Keratinocyte (primary cell): ENCODE data around the gene PCDH15. TPM values are rescaled to one million over a fixed set of nuclear protein-coding genes. Genes with fewer than 3 reads are reported as not detected.
A peak's percentile ranks its signal among the peaks of the same experiment; 100 is the strongest.

Experiments
- DNase-seq: peaks from one replicate; pipeline ENCODE4 v3.0.0-alpha.2; 2011; ENCODE audit warnings: low read depth, missing footprints, low spot score
- FAIRE-seq: peaks from 2 replicates; lab custom pipeline; 2011; peaks lifted over from hg19 to GRCh38; lab: Jason Lieb, UNC
- H2AFZ ChIP-seq: 2 replicates; pipeline ENCODE4 v1.6.0; 2012; ENCODE audit warnings: low read length, control low read depth, inconsistent platforms; ENCODE audit not compliant: control insufficient read depth
- H3K27ac ChIP-seq: 2 replicates; pipeline ENCODE4 v1.5.1; 2011; ENCODE audit warnings: low read length; ENCODE audit not compliant: control insufficient read depth, insufficient read depth
- H3K27me3 ChIP-seq: 3 replicates; pipeline ENCODE4 v1.6.0; 2011; ENCODE audit warnings: low read length; ENCODE audit not compliant: control insufficient read depth, insufficient read depth; ENCODE audit errors: extremely low read depth
- H3K36me3 ChIP-seq, 2 experiments: 2 replicates in 1 of 2; 3 replicates in 1 of 2; pipeline ENCODE4 v1.5.1; 2011; ENCODE audit warnings: low read length in 2 of 2, mild to moderate bottlenecking in 1 of 2; ENCODE audit not compliant: control insufficient read depth in 2 of 2, insufficient read depth in 2 of 2; ENCODE audit errors: extremely low read depth in 1 of 2
- H3K4me1 ChIP-seq: 3 replicates; pipeline ENCODE4 v1.5.1; 2011; ENCODE audit warnings: low read length; ENCODE audit not compliant: control insufficient read depth, insufficient read depth; ENCODE audit errors: extremely low read depth
- H3K4me2 ChIP-seq: 3 replicates; pipeline ENCODE4 v1.6.0; 2011; ENCODE audit warnings: low read depth, low read length; ENCODE audit not compliant: control insufficient read depth, insufficient read depth; ENCODE audit errors: extremely low read depth
- H3K4me3 ChIP-seq, 3 experiments: fragments of 200-600 bp in 1 of 3; sonication (generic) in 1 of 3; 2 replicates in 2 of 3; 3 replicates in 1 of 3; pipeline ENCODE4 v1.5.1; 2011 to 2016; ENCODE audit warnings: low read length in 3 of 3, mild to moderate bottlenecking in 3 of 3, control low read depth in 2 of 3, inconsistent platforms in 1 of 3, low read depth in 1 of 3, mixed read lengths in 1 of 3, mixed run types in 1 of 3, moderate library complexity in 1 of 3; ENCODE audit not compliant: control insufficient read depth in 2 of 3, insufficient read depth in 2 of 3; ENCODE audit errors: extremely low read depth in 1 of 3
- H3K79me2 ChIP-seq: 2 replicates; pipeline ENCODE4 v1.6.0; 2012; ENCODE audit warnings: low read length; ENCODE audit not compliant: control insufficient read depth, insufficient read depth
- H3K9ac ChIP-seq: 3 replicates; pipeline ENCODE4 v1.6.0; 2011; ENCODE audit warnings: low read length; ENCODE audit not compliant: control insufficient read depth, insufficient read depth; ENCODE audit errors: extremely low read depth
- H3K9me1 ChIP-seq: 3 replicates; pipeline ENCODE4 v1.6.0; 2011; ENCODE audit warnings: low read length; ENCODE audit not compliant: control insufficient read depth, insufficient read depth; ENCODE audit errors: extremely low read depth
- H3K9me3 ChIP-seq: 2 replicates; pipeline ENCODE4 v1.5.1; 2012; ENCODE audit warnings: low read depth, low read length; ENCODE audit not compliant: control insufficient read depth
- H4K20me1 ChIP-seq: 3 replicates; pipeline ENCODE4 v1.6.0; 2011; ENCODE audit warnings: low read length; ENCODE audit not compliant: control insufficient read depth, insufficient read depth; ENCODE audit errors: extremely low read depth
- EZH2 ChIP-seq: IDR thresholded peaks from one replicate; pipeline ENCODE4 v1.6.1; 2012; ENCODE audit warnings: inconsistent platforms, mild to moderate bottlenecking, low read length, moderate library complexity
- dilution Hi-C: fragments of 300-500 bp; cut with MboI; formaldehyde crosslinking; loops from one replicate; pipeline ENCODE4 v1.7.0; 2020; ENCODE audit warnings: low sequenced_read_pairs; ENCODE audit not compliant: extremely low pct_ligation_motif_present
- polyA minus RNA-seq, 3 experiments: library from RNA; depleted of rRNA, polyadenylated mRNA; stranded (reverse); fragments of >200 nt; gene quantifications; 1 replicate in 1 of 3; 2 replicates in 1 of 3; 3 replicates in 1 of 3; pipeline ENCODE4 v1.2.3, GENCODE V29; 2011
- polyA plus RNA-seq, 5 experiments: library from polyadenylated mRNA; depleted of rRNA in 3 of 5; stranded (reverse) in 3 of 5; stranded (forward) in 1 of 5; unstranded in 1 of 5; fragments of >200 nt; gene quantifications; 1 replicate in 1 of 5; 2 replicates in 3 of 5; 3 replicates in 1 of 5; pipeline versions ENCODE4 v1.2.1 to v1.2.3, GENCODE V29; 2011 to 2012; ENCODE audit warnings: missing spikeins in 2 of 5, low read depth in 1 of 5, low replicate concordance in 1 of 5
- TF ChIP-seq, protein P1 (sequence below), 3 experiments: IDR thresholded peaks in 1 of 3; conservative IDR thresholded peaks in 1 of 3; optimal IDR thresholded peaks in 1 of 3; 2 replicates in 2 of 3; 3 replicates in 1 of 3; pipeline versions ENCODE3 to v1.5.1; 2011; ENCODE audit warnings: low read length in 3 of 3, mild to moderate bottlenecking in 3 of 3, moderate library complexity in 2 of 3, control low read depth in 1 of 3, inconsistent platforms in 1 of 3; ENCODE audit not compliant: insufficient read depth in 2 of 3; ENCODE audit errors: extremely low read depth in 1 of 3

Gene PCDH15
- 0.01 TPM in 1 of 3 replicates, not detected in the others for polyA plus RNA-seq
- polyA plus RNA-seq (2011; ENCODE audit: low read depth), result not detected
- polyA plus RNA-seq (2011; cell fraction: cytosol; rRNA removed), result not detected in 2 replicates
- polyA plus RNA-seq (2011; cell fraction: nucleus; rRNA removed), result 0.03 TPM in 1 of 2 replicates, not detected in the other
- polyA plus RNA-seq (2012; ENCODE audit: low replicate concordance), result not detected in 2 replicates
- polyA minus RNA-seq, result not detected in 3 replicates
- polyA minus RNA-seq (2011; cell fraction: cytosol; rRNA and poly(A)+ RNA removed), result not detected
- not detected in 2 replicates for polyA minus RNA-seq (2011; cell fraction: nucleus; rRNA and poly(A)+ RNA removed)

DNA sequence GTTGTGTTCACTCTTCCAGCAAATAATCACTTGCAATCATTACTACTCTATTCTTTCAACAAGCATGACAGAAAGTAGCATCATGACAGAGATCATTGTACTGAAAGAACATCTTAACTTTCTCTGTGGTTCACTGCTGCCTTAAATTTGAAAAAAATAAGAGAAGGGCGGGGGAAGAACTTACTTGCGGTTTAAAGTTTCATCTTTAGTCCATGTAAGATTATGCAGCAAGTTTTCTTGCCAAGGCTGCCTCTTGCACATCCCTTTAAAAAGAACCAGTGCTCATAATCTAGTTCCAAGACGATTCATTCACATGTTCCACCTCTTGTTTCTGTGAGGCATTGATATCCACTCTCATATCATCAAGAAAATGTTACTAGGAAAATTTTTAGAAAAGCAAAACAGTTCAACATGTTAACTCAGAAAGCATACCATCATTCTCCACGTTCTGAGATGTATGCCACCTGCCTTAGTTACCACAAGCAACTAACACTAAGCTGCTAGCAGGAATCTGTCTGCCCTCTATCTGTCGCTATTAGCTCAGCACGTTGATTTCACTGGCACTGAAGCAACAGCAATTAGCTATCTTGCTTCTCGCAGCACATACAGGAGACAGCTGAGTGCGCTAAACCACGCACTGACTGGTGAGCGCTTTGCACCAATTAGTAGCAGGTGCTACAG, at the start of gene PCDH15:
Gene PCDH15 (minus strand): TSS at position 491 of the 681 bp plus-strand sequence. CDS start 136,969 bp downstream, outside the sequence.
- H3K36me3 ChIP-seq, result no peaks in the 10 kb centered on the region
- no peaks in the 10 kb centered on the region for H3K27me3 ChIP-seq
- FAIRE-seq, result peak; percentile 79
- no peaks in the 10 kb centered on the region for H3K9me1 ChIP-seq
- H3K4me1 ChIP-seq, result peaks cover 5% of the 10 kb centered on the region
- dilution Hi-C loops, result no loop called here
- no peaks in the 10 kb centered on the region for H4K20me1 ChIP-seq
- no peak for DNase-seq
- no peak within 1 kb of the TSS for H3K27ac ChIP-seq
- no peak within 1 kb of the TSS for H3K4me2 ChIP-seq
- H3K9me3 ChIP-seq, result no peaks in the 10 kb centered on the region
- no peak within 1 kb of the TSS for H3K4me3 ChIP-seq
- TF ChIP-seq EZH2, result no peak
- TF ChIP-seq, protein P1, sequence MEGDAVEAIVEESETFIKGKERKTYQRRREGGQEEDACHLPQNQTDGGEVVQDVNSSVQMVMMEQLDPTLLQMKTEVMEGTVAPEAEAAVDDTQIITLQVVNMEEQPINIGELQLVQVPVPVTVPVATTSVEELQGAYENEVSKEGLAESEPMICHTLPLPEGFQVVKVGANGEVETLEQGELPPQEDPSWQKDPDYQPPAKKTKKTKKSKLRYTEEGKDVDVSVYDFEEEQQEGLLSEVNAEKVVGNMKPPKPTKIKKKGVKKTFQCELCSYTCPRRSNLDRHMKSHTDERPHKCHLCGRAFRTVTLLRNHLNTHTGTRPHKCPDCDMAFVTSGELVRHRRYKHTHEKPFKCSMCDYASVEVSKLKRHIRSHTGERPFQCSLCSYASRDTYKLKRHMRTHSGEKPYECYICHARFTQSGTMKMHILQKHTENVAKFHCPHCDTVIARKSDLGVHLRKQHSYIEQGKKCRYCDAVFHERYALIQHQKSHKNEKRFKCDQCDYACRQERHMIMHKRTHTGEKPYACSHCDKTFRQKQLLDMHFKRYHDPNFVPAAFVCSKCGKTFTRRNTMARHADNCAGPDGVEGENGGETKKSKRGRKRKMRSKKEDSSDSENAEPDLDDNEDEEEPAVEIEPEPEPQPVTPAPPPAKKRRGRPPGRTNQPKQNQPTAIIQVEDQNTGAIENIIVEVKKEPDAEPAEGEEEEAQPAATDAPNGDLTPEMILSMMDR (optimal IDR thresholded peaks at IDR 0.05 in 1 of 3, IDR thresholded peaks at IDR 0.05 in 1 of 3, conservative IDR thresholded peaks at IDR 0.05 in 1 of 3; ENCODE audit: extremely low read depth in 1 of 3, insufficient read depth in 2 of 3, low read length in 3 of 3), result peak; percentile 48 to 82 (median 61)
- H2AFZ ChIP-seq, result peak within 1 kb of the TSS; percentile 32
- H3K9ac ChIP-seq, result no peak within 1 kb of the TSS
- H3K79me2 ChIP-seq, result no peaks in the 10 kb centered on the region

DNA sequence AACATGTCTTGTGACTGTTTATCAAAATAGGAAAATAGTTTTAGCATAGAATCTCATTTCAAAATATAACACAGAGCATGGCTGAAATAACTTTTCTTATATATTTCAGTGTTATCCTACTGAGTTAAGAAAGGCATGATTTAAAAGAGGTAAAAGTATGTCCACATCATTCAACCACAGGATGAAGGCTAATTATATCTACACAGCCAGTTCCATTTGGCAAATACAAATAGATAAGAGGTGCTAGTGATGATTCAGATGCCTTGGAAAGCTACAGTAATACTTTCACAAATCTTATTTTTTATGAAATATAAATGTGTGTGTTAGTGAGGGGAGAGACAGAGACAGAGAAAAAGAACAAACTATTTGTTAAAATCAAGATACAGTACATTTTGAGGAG, 42.9 kb upstream of the PCDH15 start:
- Histone ChIP-seq H3K9me3 (no peaks in the 10 kb centered on the region), H3K27ac (no peak overlapping the region), H3K4me1 (no peaks in the 10 kb centered on the region), H3K4me2 (no peak overlapping the region), H3K36me3 (no peaks in the 10 kb centered on the region), H3K4me3 (no peak overlapping the region), H3K27me3 (no peaks in the 10 kb centered on the region), H3K9ac (no peak overlapping the region), H2AFZ (peak overlapping the region; percentile 53), H4K20me1 (no peaks in the 10 kb centered on the region), H3K79me2 (no peaks in the 10 kb centered on the region), H3K9me1 (no peaks in the 10 kb centered on the region)
- TF ChIP-seq, protein P1 (optimal IDR thresholded peaks at IDR 0.05 in 1 of 3, IDR thresholded peaks at IDR 0.05 in 1 of 3, conservative IDR thresholded peaks at IDR 0.05 in 1 of 3; ENCODE audit: extremely low read depth in 1 of 3, insufficient read depth in 2 of 3, low read length in 3 of 3), result no peak
- no peak for TF ChIP-seq EZH2
- FAIRE-seq (no peak), DNase-seq (no peak)
- dilution Hi-C loops, result no loop called here
